Activated CD4-positive, alpha-beta T cell treated with anti-CD3 and anti-CD28 coated beads, Interleukin-2, amount 10 ng/mL, durations not matched to agents 7 days and 5 days (primary cell): ENCODE measurements around the gene AGXT. TPM values are rescaled to one million over a fixed set of nuclear protein-coding genes. Genes with fewer than 3 reads are reported as not detected.

ENCODE experiments used
- CTCF ChIA-PET: fragments of 350-600 bp; sonication (Branson Sonifier 250); formaldehyde crosslinking; loops from one replicate; lab custom pipeline; 2021; ENCODE audit warnings: antibody characterized with exemption; lab: Charles Lee
- POLR2A ChIA-PET: fragments of 350-600 bp; sonication (Branson Sonifier 250); formaldehyde crosslinking; loops from one replicate; lab custom pipeline; 2021; ENCODE audit warnings: antibody characterized with exemption; lab: Charles Lee
- DNase-seq: peaks from one replicate; pipeline ENCODE4 v3.0.0-alpha.2; 2020
- H3K27ac Mint-ChIP-seq: one replicate; pipeline ENCODE4 v1.8.0; 2021; ENCODE audit warnings: mild to moderate bottlenecking, moderate library complexity, mixed read lengths
- H3K27me3 Mint-ChIP-seq: one replicate; pipeline ENCODE4 v1.8.0; 2021; ENCODE audit warnings: mixed read lengths
- H3K36me3 Mint-ChIP-seq: one replicate; pipeline ENCODE4 v1.8.0; 2021; ENCODE audit warnings: low read depth, mixed read lengths
- H3K4me1 Mint-ChIP-seq: one replicate; pipeline ENCODE4 v1.8.0; 2021; ENCODE audit warnings: mixed read lengths
- H3K4me3 Mint-ChIP-seq: one replicate; pipeline ENCODE4 v1.8.0; 2021; ENCODE audit warnings: mild to moderate bottlenecking, moderate library complexity, mixed read lengths
- H3K9me3 Mint-ChIP-seq: one replicate; pipeline ENCODE4 v1.8.0; 2021; ENCODE audit warnings: mixed read lengths
- total RNA-seq, 2 experiments: library from RNA; stranded (reverse); gene quantifications; one replicate each; pipeline ENCODE4 v1.2.3, GENCODE V29; 2021

Gene AGXT
- total RNA-seq, 2 experiments from 2014 or later = not detected

GRCh38 chr2:240864475-240864874 lies 4.1 kb upstream of the AGXT start:
- ChIA-PET CTCF (interaction anchor here (0.7 kb wide), 1 partner anchor 1167 kb away, joined by 3 read pairs; no protein-coding TSS in a partner anchor), POLR2A (no interaction called here)
- Mint-ChIP-seq H3K4me3 (no peak overlapping the region), H3K27ac (no peak overlapping the region), H3K27me3 (peaks cover 10% of the 10 kb centered on the region), H3K4me1 (no peaks in the 10 kb centered on the region), H3K36me3 (no peaks in the 10 kb centered on the region), H3K9me3 (no peaks in the 10 kb centered on the region)
- DNase-seq = no peak

- H3K27me3 Mint-ChIP-seq = peaks cover 7% of the 10 kb centered on the region
- DNase-seq = no peak
- H3K4me1 Mint-ChIP-seq = no peaks in the 10 kb centered on the region
- no peaks in the 10 kb centered on the region for H3K9me3 Mint-ChIP-seq
- POLR2A ChIA-PET = no interaction called here
- no peaks in the 10 kb centered on the region for H3K36me3 Mint-ChIP-seq
- no peak overlapping the region for H3K4me3 Mint-ChIP-seq
- CTCF ChIA-PET = interaction anchor here (0.7 kb wide), 1 partner anchor 1168 kb away, joined by 3 read pairs; no protein-coding TSS in a partner anchor
- no peak overlapping the region for H3K27ac Mint-ChIP-seq
Observed at GRCh38 chr2:240865391-240865790, 3.2 kb upstream of the AGXT start.

DNA sequence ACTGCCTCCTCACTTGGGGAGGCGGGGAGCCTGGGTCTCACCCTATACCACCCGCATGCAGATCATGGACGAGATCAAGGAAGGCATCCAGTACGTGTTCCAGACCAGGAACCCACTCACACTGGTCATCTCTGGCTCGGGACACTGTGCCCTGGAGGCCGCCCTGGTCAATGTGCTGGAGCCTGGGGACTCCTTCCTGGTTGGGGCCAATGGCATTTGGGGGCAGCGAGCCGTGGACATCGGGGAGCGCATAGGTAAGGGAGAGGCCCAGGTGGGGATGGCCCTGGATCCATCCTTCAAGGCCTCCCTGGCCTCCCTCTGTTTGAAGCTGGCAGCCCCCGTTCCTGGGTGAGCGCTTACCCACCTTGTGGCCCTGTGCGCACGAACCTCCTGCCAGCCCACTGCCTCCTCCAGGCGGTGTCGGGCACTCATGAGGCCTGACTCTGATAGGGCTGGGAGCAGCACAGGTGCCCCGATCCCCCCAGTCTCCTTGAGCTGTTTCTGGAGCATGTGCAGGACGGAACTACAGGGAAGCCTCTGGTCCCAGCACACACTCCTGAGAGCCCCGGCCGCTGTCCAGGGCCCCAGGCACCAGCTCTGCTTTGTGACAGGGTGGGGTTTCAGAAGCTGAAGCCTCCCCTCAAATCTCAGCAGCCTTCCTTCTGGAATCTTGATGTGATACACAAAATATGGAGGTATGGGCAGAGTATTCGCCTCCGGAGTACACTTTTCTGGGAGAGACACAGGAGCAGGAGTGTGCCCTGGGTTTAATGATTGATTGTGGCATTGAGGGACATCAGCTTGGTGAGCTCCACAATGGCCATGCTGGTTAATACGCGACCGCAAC lies 708 bp downstream of the AGXT start:
- DNase-seq = no peak
- H3K4me1 Mint-ChIP-seq = no peaks in the 10 kb centered on the region
- CTCF ChIA-PET = no interaction called here
- H3K27ac Mint-ChIP-seq = no peak overlapping the region
- POLR2A ChIA-PET = interaction anchor here (0.6 kb wide), 1 partner anchor 175 kb away, joined by 5 read pairs; no protein-coding TSS in a partner anchor
- peaks cover 2% of the 10 kb centered on the region for H3K27me3 Mint-ChIP-seq
- no peak overlapping the region for H3K4me3 Mint-ChIP-seq
- H3K36me3 Mint-ChIP-seq = no peaks in the 10 kb centered on the region
- H3K9me3 Mint-ChIP-seq = no peaks in the 10 kb centered on the region

- ChIA-PET POLR2A (no interaction called here), CTCF (no interaction called here)
- Mint-ChIP-seq H3K27me3 (no peaks in the 10 kb centered on the region), H3K36me3 (no peaks in the 10 kb centered on the region), H3K9me3 (no peaks in the 10 kb centered on the region), H3K4me3 (no peak overlapping the region), H3K4me1 (no peaks in the 10 kb centered on the region), H3K27ac (no peak overlapping the region)
- DNase-seq = no peak
Observed at GRCh38 chr2:240869956-240870875, 1.6 kb downstream of the AGXT start.

DNA sequence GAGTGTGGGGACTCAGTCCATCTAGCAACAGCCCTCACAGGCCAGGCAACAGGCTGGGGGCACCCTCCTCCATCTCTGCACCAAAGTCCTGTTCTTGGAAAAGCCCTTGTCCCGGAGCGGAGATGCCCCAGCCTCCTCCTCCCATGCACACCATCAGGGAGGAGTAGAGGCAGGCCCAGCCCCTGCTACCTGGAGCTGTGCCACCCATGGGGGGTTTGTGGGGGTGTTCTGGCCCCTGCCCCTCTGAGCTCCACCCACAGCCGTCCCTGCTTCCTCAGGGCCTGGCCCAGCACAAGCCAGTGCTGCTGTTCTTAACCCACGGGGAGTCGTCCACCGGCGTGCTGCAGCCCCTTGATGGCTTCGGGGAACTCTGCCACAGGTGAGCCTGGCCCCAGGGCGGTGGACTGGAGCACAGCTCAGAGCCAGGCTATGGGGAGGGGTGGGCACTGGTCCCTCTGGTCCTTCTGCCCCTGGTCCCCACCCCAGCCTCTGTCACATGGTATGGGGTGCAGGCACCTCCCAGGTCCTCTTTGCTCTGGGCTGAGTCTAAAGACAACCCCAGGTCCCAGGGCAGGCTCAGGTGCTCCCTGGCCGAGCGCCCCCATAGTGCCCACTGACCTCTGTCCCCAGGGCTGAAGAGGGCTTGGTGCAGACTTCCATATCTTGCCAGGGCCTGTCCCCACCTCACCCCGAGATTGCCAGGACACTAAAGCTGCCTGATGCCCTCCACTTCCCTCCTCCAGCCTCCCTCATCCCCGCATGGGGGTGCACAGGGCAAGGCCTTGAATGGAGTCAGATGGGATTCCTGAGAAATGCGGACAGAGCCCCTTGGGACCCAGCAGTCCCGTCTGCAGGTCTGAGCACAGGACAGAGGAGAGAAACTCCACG lies 2.7 kb downstream of the AGXT start:
- Mint-ChIP-seq H3K9me3 (no peaks in the 10 kb centered on the region), H3K4me3 (no peak overlapping the region), H3K4me1 (no peaks in the 10 kb centered on the region), H3K36me3 (no peaks in the 10 kb centered on the region), H3K27me3 (no peaks in the 10 kb centered on the region), H3K27ac (no peak overlapping the region)
- POLR2A ChIA-PET = no interaction called here
- CTCF ChIA-PET = no interaction called here
- no peak for DNase-seq

DNA sequence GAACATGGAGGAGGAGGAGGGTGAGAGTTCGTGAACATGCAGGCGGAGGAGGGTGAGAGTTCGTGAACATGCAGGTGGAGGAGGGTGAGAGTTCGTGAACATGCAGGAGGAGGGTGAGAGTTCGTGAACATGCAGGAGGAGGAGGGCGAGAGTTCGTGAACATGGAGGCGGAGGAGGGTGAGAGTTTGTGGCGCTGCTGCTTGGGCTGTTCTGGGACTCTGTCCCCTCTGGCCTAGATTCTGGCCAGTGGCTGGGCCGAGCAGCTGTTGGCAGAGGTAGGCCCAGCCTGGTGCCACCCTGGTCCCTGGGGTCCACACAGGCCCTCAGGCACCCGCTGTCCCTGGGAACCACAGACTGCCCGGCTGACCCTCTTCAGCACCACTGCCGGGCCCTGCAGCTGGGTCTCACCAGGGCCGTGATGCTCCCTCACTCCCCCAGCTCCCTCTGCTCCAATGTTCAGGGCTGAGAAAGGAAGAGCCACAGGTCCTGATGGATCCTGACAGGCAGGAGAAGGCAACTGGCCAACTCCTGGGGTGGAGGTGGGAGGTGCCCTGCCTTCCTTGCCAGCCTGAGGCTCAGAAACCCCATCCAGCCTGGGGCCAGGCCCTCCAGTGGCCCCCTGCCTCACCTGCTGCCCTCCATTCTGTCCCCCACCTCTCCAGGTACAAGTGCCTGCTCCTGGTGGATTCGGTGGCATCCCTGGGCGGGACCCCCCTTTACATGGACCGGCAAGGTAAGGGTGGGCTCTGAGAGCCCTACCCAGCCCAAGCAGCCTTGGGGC lies 3.9 kb downstream of the AGXT start:
- Mint-ChIP-seq H3K27me3 (no peaks in the 10 kb centered on the region), H3K27ac (no peak overlapping the region), H3K36me3 (no peaks in the 10 kb centered on the region), H3K4me1 (no peaks in the 10 kb centered on the region), H3K9me3 (no peaks in the 10 kb centered on the region), H3K4me3 (no peak overlapping the region)
- ChIA-PET POLR2A (no interaction called here), CTCF (interaction anchor here (0.8 kb wide), 1 partner anchor 11 kb away, joined by 3 read pairs; no protein-coding TSS in a partner anchor)
- DNase-seq = no peak

- ChIA-PET POLR2A (no interaction called here), CTCF (interaction anchor here (1.1 kb wide), 1 partner anchor 9 kb away, joined by 3 read pairs; no protein-coding TSS in a partner anchor)
- Mint-ChIP-seq H3K36me3 (no peaks in the 10 kb centered on the region), H3K27ac (no peak overlapping the region), H3K4me1 (no peaks in the 10 kb centered on the region), H3K27me3 (no peaks in the 10 kb centered on the region), H3K4me3 (no peak overlapping the region), H3K9me3 (no peaks in the 10 kb centered on the region)
- no peak for DNase-seq
Observed at GRCh38 chr2:240873098-240873788, 4.6 kb downstream of the AGXT start.

- no peak overlapping the region for H3K4me3 Mint-ChIP-seq
- CTCF ChIA-PET = interaction anchor here (1.1 kb wide), 1 partner anchor 8 kb away, joined by 3 read pairs; no protein-coding TSS in a partner anchor
- no peak for DNase-seq
- H3K36me3 Mint-ChIP-seq = no peaks in the 10 kb centered on the region
- POLR2A ChIA-PET = no interaction called here
- H3K27me3 Mint-ChIP-seq = no peaks in the 10 kb centered on the region
- H3K27ac Mint-ChIP-seq = no peak overlapping the region
- no peaks in the 10 kb centered on the region for H3K9me3 Mint-ChIP-seq
- H3K4me1 Mint-ChIP-seq = no peaks in the 10 kb centered on the region
Observed at GRCh38 chr2:240873805-240874714, 5.4 kb downstream of the AGXT start.

GRCh38 chr2:240874715-240875227 lies 6.1 kb downstream of the AGXT start:
- Mint-ChIP-seq H3K27ac (no peak overlapping the region), H3K9me3 (no peaks in the 10 kb centered on the region), H3K27me3 (no peaks in the 10 kb centered on the region), H3K36me3 (no peaks in the 10 kb centered on the region), H3K4me3 (no peak overlapping the region), H3K4me1 (no peaks in the 10 kb centered on the region)
- ChIA-PET POLR2A (no interaction called here), CTCF (no interaction called here)
- no peak for DNase-seq

DNA sequence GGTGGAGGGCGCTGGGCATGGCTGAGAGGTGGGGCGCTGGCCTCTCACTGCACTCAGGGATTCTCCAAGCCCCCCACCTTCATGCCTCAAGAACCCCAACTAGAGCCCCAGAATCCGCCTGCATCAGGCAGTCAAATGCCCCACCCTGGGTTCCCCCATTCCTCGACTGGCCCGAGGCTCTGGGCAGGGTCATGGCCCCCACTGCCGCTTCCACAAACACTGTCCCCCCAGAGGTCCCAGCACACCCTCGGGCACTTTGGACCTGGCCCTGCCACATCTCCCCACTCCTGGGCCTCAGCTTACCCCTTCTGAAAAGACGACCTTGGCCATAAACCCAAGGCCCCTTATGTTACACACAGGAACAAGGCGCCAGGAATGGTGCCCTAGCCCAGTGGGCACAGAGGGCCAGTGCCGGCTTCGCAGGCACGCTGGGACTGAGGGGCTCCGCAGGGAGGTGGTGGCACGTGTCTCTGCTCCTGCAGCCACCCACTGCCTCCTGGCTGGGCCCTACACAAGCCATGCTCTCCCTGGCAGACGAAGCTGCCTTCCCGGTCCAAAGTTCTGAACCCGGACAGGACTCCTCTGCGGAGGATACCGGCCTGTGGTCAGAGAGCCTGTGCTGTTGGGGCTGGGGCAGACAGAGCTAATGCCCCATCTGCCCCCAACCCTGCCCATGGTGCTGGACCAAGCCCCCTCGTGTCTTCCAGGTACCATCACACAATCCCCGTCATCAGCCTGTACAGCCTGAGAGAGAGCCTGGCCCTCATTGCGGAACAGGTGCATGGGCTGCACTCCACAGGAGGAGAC lies 6.8 kb downstream of the AGXT start:
- no peaks in the 10 kb centered on the region for H3K9me3 Mint-ChIP-seq
- CTCF ChIA-PET = no interaction called here
- POLR2A ChIA-PET = no interaction called here
- no peak overlapping the region for H3K27ac Mint-ChIP-seq
- H3K4me3 Mint-ChIP-seq = no peak overlapping the region
- no peak for DNase-seq
- H3K27me3 Mint-ChIP-seq = no peaks in the 10 kb centered on the region
- H3K36me3 Mint-ChIP-seq = no peaks in the 10 kb centered on the region
- H3K4me1 Mint-ChIP-seq = no peaks in the 10 kb centered on the region
